Measurements from ENCODE around the gene SIL1. TPM values are rescaled to one million over a fixed set of nuclear protein-coding genes. Genes with fewer than 3 reads are reported as not detected.

The SIL1 gene
- total and polyA plus RNA-seq, 9 of the 15 experiments (the other 6 are each of a cell fraction or from before 2014, with no cell fraction given) = 1.3 to 30.5 (median 18.1) TPM

DNA sequence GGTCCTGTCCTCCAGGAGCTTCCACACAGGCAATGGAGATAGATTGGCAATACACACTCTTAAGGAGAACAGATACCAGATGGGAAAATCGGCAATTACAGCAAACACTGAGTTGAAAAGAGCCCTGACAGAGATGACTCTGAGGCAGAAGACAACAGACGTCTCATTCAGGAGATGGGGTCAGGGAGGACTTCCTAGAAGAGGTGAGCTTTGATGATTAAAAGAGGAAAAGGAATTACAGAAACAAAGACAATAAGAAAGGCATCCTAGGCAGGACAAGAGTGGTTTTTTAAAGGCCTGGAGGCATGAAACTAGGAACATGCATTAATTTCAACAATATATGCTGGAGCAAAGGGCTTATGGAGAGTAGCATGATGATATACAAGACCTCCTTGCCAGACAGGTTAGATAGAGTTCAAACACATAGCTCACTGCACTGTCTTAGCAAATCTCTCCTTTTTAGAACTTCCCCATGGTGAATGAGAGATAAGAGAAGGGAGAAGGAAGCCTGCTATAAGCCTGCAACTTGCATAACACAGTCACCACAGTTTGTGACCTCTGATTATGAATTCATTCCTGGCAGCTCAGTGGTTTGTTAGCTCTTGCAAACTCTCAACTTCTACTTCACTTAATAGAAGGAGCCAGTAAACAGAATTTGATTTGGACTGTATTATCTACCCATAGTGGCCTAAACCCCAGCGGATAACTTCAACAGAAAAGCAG, 48.5 kb downstream of the SIL1 start:
- DNase-seq (ENCODE audit: extremely low read depth in 1 of 4, low spot score in 3 of 4) (peak in 2 of 4 experiments; percentile 50 to 73), FAIRE-seq (peak; percentile 89), ATAC-seq (peak; percentile 93)
- CTCF ChIA-PET (ENCODE audit: low intra/inter-chr PET ratio) = no interaction called here
- no peaks in the 10 kb centered on the region for H3K9me3 ChIP-seq (replicated peaks; ENCODE audit: control insufficient read depth, insufficient read depth, low read depth, low read length)
- H2AFZ ChIP-seq (ENCODE audit: low read depth, low read length) = no peak overlapping the region
- H3K27me3 ChIP-seq (ENCODE audit: control insufficient read depth in 2 of 2, insufficient read depth in 2 of 2, low read length in 2 of 2) = no peaks in the 10 kb centered on the region
- no peak overlapping the region for H3K4me2 ChIP-seq (ENCODE audit: insufficient read depth, low read length)
- BruUV-seq (replicated peaks) = no TSS peak
- peaks cover 4% of the 10 kb centered on the region for H3K9me1 ChIP-seq (ENCODE audit: control insufficient read depth, insufficient read depth, low read length)
- H4K20me1 ChIP-seq (replicated peaks; ENCODE audit: control insufficient read depth, insufficient read depth, low read length) = peaks cover 28% of the 10 kb centered on the region; the same call in 1 of the 2 replicates
- intact Hi-C loops (cut with micrococcal nuclease) (no loop called here), in situ Hi-C loops (cut with MboI) (no loop called here)
- POLR2A ChIA-PET = interaction anchor here (0.6 to 1.6 kb wide), 7 partner anchors 9 to 179 kb away, joined by 3 to 8 read pairs (median 4); partner anchors contain the start of gene SIL1
- H3K27ac ChIP-seq (ENCODE audit: extremely low read depth, low read depth, low read length) = peak overlapping the region; percentile 64; the same call in 1 of the 3 replicates
- H3K4me1 ChIP-seq (replicated peaks in 1 of 2; ENCODE audit: control insufficient read depth in 2 of 2, insufficient read depth in 2 of 2, low read length in 2 of 2) = peaks cover 19 to 26% of the 10 kb centered on the region in 2 experiments
- 3% methylated on average over 3 of the region's 3 CpGs for WGBS (ENCODE audit: insufficient coverage, low coverage, missing lambda C conversion rate)
- no peaks in the 10 kb centered on the region for H3K36me3 ChIP-seq (ENCODE audit: control insufficient read depth, insufficient read depth, low read length)
- no peak overlapping the region for H3K9ac ChIP-seq (ENCODE audit: insufficient read depth in 1 of 2, low read depth in 2 of 2, low read length in 2 of 2)
- H3K79me2 ChIP-seq (ENCODE audit: control insufficient read depth, insufficient read depth, low read length) = no peaks in the 10 kb centered on the region
- no peak overlapping the region for H3K4me3 ChIP-seq
- TF ChIP-seq ZNF551 (CRISPR knock-in tag; IDR thresholded peaks at IDR 0.05) = no peak
- peak in 1 of 2 experiments; percentile 76; a peak in 2 of 4 replicates for TF ChIP-seq HDAC1 (IDR thresholded peaks at IDR 0.05)
- TF ChIP-seq ZNF699 (CRISPR knock-in tag; IDR thresholded peaks at IDR 0.05; ENCODE audit: insufficient replicate concordance) = no peak
- peak; percentile 75; the same call in 1 of the 2 replicates for TF ChIP-seq RNF2 (IDR thresholded peaks at IDR 0.05)
- TF ChIP-seq, protein P1, sequence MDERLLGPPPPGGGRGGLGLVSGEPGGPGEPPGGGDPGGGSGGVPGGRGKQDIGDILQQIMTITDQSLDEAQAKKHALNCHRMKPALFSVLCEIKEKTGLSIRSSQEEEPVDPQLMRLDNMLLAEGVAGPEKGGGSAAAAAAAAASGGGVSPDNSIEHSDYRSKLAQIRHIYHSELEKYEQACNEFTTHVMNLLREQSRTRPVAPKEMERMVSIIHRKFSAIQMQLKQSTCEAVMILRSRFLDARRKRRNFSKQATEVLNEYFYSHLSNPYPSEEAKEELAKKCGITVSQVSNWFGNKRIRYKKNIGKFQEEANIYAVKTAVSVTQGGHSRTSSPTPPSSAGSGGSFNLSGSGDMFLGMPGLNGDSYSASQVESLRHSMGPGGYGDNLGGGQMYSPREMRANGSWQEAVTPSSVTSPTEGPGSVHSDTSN (CRISPR knock-in tag; IDR thresholded peaks at IDR 0.05; ENCODE audit: low read depth) = no peak
- TF ChIP-seq, protein P1 (tag; conservative IDR thresholded peaks at IDR 0.05; ENCODE audit: low read depth) = peak; percentile 79
- TF ChIP-seq POLR2AphosphoS5 (IDR thresholded peaks at IDR 0.05; ENCODE audit: control insufficient read depth, insufficient read depth, low read depth, low read length) = peak; percentile 64
- TF ChIP-seq MYC (IDR thresholded peaks at IDR 0.05; ENCODE audit: low read depth, low read length) = 0 out of 2 replicates have a peak, but pooled peaks have one; percentile 35
- TF ChIP-seq MYC (CRISPR knock-in tag; IDR thresholded peaks at IDR 0.05; ENCODE audit: borderline replicate concordance, low read depth) = no peak
- TF ChIP-seq, protein P2, sequence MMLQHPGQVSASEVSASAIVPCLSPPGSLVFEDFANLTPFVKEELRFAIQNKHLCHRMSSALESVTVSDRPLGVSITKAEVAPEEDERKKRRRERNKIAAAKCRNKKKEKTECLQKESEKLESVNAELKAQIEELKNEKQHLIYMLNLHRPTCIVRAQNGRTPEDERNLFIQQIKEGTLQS (IDR thresholded peaks at IDR 0.05) = peak; percentile 18; the same call in 1 of the 2 replicates
- TF ChIP-seq, protein P2 (CRISPR knock-in tag; conservative IDR thresholded peaks at IDR 0.05) = no peak
- TF ChIP-seq CREM (IDR thresholded peaks at IDR 0.05; ENCODE audit: low read depth) = peak; percentile 39; the same call in 1 of the 2 replicates
- TF ChIP-seq DPF2 (IDR thresholded peaks at IDR 0.05) = peak; percentile 79
- 0 out of 2 replicates have a peak, but pooled peaks have one; percentile 23 for TF ChIP-seq ELF1 (tag; IDR thresholded peaks at IDR 0.05)
- no peak for TF ChIP-seq RHOXF2B (CRISPR knock-in tag; conservative IDR thresholded peaks at IDR 0.05)
- peak; percentile 79 for TF ChIP-seq EP300 (IDR thresholded peaks at IDR 0.05; ENCODE audit: low read length)
- peak; percentile 83 for TF ChIP-seq TEAD4 (IDR thresholded peaks at IDR 0.05; ENCODE audit: low read length)
- no peak for TF ChIP-seq TEAD4 (CRISPR knock-in tag; IDR thresholded peaks at IDR 0.05; ENCODE audit: borderline replicate concordance)
- TF ChIP-seq ZBTB7A (IDR thresholded peaks at IDR 0.05; ENCODE audit: borderline replicate concordance, control insufficient read depth, low read depth, low read length) = no peak
- no peak for TF ChIP-seq ZFP1 (CRISPR knock-in tag; IDR thresholded peaks at IDR 0.05)
- peak; percentile 64 for TF ChIP-seq STAT5A (IDR thresholded peaks at IDR 0.05; ENCODE audit: borderline replicate concordance, low read length)
